C4-2B (cell line): ENCODE results near the gene MED25.

Experiments
- ZFX ChIP-seq: fragments of 450-650 bp; IDR thresholded peaks from 2 replicates; pipeline ENCODE4 v1.6.1; 2017
- TF ChIP-seq, protein P1 (sequence below): fragments of 450-650 bp; conservative IDR thresholded peaks from 2 replicates; pipeline ENCODE4 v1.5.1; 2017; ENCODE audit warnings: mild to moderate bottlenecking

DNA sequence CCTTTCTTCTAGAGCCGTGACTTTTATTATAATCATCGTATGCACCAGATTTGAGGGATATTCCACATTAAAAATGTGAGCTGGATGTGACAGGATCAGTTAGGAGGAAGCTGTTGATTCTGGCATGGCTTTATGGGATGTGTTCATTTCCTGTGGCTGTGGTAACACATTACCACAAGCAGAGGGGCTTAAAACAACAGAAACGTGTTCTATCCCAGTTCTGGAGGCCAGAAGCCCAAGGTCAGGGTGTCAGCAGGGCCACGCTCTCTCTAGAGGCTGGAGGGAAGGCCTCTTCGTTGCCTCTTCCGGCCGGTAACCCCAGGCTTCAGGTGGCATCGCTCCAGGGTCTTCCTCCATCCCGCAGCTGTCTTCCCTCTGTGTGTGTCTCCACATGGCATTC is 14.5 kb downstream of the MED25 start:
- TF ChIP-seq, protein P1, sequence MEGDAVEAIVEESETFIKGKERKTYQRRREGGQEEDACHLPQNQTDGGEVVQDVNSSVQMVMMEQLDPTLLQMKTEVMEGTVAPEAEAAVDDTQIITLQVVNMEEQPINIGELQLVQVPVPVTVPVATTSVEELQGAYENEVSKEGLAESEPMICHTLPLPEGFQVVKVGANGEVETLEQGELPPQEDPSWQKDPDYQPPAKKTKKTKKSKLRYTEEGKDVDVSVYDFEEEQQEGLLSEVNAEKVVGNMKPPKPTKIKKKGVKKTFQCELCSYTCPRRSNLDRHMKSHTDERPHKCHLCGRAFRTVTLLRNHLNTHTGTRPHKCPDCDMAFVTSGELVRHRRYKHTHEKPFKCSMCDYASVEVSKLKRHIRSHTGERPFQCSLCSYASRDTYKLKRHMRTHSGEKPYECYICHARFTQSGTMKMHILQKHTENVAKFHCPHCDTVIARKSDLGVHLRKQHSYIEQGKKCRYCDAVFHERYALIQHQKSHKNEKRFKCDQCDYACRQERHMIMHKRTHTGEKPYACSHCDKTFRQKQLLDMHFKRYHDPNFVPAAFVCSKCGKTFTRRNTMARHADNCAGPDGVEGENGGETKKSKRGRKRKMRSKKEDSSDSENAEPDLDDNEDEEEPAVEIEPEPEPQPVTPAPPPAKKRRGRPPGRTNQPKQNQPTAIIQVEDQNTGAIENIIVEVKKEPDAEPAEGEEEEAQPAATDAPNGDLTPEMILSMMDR: no peak
- TF ChIP-seq ZFX: no peak
